ENCODE data around the gene SDK1.
"Not testable (repeated sequence)": the region's sequence is repeated elsewhere in the genome, so short reads cannot be mapped to it uniquely, and the experiment has no call there.

SDK1 gene

DNA sequence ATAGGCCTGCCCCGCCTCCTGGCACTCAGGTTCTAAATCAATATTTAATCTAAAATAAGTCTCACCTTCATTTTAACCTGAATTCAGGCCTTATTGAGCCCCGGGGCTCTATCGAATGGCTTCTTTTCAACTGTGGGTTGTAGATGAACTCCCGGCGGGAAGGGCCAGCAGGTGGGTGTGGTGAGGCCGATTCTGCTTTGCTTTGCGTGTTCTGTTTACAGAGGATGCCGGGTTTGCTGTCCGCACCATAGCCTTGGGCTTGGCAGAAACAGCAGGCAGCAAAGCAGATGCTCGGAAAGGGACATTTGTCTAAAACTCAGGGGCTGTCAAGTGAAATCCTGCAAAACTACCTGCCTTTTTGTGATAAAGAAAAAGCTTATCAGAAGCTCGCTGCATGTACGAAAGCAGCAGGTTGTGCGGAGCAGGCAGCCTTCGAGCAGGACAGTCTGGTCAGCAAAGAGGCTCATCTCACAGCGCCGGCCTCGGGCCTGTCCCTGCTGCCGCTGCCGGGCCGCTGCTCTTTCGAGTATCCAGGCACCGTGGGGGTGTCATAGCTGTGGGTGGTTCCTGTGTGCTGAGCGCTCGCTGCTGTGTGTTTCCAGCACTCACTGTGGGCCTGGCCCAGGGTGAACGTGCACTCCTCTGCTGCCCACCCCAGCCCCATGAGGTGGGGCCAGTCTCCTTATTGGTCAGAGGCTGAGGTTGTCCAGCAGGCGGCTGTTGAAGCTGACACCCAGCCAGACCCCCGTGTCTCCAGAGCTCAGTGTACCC is 946.2 kb downstream of the SDK1 start:
- no peak for DNase-seq

DNA sequence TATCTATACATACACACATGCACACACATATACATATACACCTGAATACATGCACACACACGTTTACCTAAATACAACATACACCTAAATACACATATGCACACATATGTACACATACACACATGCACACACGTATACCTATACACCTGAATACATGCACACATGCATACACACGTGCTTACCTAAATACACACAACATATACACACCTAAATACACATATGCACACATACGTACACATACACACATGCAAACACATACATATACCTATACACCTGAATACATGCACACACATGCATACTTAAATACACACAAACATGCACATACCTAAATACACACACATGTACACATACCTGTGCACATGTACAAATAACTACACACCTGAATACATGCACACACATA is 947.2 kb downstream of the SDK1 start:
- DNase-seq: no peak

DNA sequence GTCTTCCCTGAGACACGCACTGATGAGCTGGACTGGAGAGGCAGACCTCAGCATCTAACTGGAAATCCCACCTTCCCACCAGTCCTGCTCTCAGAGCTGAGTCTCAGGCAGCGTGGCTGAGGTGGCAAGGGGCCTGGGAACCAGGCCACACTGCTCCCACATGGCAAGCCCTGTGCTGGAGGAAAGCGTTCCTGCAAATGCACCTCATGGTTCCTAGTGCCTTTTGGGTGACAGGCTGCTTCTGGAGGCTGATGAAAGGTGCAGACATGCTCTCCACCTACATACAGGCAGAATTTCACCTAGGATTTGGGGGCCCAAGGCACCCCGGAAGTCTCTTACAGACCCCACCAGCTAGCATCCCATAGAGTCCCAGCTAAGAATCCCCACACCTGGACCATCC is 948.2 kb downstream of the SDK1 start:
- no peak for DNase-seq

DNA sequence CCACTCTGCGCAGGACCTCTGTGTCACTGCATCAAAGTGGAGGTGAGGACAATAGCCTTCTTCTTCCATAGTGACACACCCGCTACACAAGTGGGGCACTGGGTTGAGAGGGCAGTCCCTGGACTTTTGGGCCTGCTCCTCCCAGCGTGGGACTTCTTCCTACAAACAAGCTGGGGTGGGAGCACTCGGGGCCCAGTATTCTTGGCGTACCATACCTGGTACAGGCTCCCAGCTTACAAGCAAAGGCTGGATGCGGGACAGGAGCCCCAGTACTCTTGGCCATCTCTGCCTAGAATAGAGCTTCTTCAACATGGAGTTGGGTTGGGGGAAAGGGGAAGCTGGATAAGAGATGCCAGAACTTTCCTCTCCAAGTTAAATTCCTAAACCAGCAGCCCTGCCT is 954.3 kb downstream of the SDK1 start:
- DNase-seq: no peak

DNA sequence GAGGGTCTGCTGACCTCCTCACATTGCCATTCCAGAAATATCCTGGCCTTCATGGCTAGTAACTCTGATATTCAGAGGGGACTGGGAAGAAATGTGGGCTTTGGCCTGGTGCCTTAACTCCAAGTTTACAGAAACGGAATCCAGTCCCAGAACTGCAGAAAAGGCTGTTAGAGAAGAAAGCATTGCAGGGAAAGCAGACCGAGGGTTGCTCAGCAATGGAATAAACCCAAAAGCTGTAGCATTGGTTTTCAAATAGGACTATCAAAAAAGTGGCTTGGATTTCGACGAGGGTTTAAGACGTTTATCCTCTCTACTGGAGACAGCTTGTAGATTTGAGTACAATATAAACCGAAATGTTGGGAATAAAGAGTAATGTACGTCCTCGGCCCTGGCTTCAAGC is 955.2 kb downstream of the SDK1 start:
- no peak for DNase-seq

DNA sequence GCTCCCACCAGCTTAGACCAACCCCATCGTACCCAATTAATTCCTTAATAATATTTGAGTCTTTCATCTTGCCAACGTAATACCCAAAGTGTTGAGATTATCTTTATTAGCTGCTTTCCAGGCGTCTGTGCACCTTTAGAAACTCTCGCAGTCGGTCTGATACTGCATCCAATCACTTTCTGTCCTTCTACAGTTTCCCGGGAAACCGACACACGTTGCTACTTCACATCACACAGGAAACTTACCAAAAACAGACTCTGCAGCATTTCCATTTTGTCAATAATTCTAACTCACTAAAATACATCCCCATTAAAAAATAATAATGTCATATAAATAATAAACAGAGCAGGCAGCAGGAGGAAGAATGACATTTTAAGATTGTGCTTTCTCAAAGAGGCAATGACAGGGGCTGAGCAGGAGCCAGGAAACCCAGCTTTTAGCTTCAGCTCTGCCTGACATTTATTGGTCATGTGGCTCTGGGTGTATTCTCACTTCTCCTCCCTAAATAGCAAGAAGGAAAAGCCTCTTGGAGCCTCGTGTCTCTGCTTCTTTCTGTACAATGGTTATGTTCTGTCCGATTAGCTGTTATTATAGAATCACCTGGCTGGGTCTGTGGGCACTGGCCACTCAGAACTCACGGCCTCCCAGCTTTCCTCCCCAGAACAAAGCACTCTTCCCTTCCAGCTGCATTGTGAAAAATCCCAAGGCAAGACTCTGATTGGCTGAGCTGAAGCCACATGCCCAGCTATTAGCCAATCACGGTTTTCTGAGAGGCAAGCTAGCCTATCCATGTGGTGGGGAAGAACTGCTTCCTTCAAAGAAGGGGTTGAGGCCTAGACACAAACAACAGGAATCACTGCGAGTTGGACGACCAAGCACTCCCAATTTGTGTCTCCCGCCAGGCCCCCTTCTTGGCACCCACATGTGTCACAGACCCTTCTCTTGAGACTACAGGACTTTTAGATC is 956.4 kb downstream of the SDK1 start:
- DNase-seq: no peak

DNA sequence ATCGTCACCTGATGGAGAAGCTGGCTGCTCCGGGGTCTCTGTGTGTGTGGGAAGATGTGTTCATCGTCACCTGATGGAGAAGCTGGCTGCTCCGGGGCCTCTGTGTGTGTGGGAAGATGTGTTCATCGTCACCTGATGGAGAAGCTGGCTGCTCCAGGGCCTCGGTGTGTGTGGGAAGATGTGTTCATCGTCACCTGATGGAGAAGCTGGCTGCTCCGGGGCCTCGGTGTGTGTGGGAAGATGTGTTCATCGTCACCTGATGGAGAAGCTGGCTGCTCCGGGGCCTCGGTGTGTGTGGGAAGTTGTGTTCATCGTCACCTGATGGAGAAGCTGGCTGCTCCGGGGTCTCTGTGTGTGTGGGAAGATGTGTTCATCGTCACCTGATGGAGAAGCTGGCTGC is 959.1 kb downstream of the SDK1 start:
- DNase-seq: not testable (repeated sequence)

DNA sequence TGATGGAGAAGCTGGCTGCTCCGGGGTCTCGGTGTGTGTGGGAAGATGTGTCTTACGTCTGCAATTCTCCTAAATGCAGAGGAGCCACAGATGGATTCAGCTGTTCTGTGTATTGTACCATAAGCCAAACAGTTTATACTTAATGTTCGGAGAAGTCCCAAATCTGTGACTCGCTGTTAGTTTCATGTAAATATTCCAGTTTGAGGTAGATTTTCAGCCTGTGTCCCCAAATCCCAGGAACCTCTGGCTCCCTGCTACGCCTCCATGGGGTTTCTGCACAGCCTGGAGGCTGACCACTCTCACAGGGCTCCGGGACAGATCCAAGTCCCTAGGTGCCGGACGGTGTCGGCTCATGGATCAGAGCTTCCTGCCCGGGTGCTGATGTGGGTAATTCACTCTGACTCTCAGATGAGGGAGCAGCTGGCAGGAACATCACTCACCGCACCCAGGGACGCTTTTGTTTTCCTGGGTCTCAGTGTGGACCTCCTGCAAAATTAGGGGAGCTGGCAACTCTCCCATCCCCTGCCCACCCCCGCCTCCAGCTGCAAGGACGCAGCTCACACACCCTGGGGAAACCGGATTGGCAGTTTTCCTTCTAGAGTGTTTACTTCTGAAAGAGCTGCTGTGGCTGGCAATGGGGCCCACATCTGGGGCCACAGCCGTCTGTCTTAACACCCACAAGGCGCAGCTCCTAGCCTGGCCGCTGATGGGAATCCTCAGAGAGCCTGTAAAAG is 960.0 kb downstream of the SDK1 start:
- DNase-seq: no peak

DNA sequence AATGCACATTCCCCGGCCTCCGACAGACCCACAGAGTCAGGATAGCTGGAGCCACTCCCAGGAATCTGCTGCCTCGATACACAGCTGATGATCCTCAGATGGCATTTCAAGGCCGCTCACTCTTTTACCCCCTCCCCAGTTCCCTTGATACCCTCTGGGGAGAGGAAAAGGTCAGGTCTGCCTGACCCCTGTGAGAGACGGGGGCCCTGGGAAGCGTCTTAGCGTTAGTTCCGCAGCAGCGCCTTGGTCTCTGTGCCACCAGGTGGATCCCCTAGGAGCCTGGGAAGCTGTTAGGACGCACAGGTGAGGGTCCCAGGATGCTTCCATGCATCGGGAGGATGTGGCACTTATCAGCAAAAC is 960.5 kb downstream of the SDK1 start:
- DNase-seq: no peak

DNA sequence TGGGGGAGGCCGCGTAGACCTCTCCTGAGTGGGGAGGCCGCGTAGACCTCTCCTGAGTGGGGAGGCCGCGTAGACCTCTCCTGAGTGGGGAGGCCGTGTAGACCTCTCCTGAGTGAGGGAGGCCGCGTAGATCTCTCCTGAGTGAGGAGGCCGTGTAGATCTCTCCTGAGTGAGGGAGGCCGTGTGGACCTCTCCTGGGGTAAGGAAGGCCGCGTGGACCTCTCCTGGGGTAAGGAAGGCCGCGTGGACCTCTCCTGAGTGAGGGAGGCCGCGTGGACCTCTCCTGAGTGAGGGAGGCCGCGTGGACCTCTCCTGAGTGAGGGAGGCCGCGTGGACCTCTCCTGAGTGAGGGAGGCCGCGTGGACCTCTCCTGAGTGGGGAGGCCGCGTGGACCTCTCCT is 963.2 kb downstream of the SDK1 start:
- not testable (repeated sequence) for DNase-seq

DNA sequence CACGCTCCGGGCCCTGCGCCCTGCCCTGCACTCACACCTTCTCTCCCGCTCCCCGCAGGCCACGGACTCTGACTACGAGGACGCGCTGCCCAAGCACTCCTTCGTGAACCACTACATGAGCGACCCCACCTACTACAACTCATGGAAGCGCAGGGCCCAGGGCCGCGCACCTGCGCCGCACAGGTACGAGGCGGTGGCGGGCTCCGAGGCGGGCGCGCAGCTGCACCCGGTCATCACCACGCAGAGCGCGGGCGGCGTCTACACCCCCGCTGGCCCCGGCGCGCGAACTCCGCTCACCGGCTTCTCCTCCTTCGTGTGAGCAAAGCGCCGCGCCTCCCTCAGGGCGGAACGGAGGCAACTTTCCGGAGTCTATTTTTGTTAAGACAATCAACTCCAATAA is 964.0 kb downstream of the SDK1 start:
- DNase-seq: no peak

DNA sequence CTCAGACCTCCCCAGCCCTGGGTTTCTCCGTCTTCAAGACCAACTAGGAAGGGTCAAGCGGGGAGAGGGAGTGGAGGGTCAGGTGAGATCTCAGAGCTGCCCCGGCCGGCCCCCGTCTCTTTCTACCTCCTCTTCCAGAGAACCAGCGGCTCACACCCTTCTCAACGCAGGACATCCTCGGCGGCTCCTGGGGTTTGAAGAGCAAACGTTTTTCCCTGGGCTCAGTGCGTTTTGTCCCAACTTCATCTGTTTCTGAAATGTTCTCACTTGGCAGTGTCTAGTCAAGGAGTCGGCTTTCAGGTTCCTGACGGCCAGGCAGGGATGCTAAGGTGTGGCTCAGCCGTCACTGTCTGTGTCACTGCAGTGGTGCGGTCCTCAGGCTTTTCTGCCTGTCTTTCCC is 964.6 kb downstream of the SDK1 start:
- no peak for DNase-seq

DNA sequence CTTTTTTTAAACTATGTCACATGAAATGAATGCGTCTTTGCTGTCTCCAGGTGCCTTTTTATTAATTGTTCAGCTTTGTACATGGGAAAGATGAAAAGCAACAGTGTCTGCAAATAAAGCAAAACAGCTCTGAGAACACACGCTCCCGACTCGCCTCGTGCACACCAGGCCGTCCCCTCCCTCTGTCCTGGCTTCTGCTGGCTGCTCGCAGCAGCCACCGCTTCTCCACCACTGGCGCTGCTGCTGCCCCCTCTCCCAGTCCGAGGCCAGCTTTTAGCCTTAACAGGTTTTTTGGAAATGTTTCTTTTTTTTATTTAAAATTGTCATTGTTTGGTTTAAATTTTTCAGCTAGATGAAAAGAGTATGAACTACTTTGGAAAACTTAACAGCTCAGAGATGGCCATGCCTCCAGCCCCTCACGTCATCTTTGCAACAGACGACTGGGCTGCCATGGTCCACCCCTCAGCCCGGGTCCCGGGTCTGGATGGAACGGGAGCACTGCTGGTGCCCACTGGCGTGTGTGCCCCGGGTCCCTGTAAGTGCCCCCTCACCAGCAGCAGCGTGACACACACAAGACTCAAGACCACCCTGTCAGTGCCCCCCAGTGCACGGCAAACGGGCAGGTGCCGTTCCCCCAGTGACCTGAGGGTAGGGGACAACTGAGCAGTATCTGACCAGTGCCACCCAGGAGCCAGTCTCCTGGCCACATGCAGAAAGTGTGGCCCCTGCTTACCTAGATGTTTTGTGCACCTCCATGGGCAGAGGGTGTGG is 965.4 kb downstream of the SDK1 start:
- DNase-seq: no peak

DNA sequence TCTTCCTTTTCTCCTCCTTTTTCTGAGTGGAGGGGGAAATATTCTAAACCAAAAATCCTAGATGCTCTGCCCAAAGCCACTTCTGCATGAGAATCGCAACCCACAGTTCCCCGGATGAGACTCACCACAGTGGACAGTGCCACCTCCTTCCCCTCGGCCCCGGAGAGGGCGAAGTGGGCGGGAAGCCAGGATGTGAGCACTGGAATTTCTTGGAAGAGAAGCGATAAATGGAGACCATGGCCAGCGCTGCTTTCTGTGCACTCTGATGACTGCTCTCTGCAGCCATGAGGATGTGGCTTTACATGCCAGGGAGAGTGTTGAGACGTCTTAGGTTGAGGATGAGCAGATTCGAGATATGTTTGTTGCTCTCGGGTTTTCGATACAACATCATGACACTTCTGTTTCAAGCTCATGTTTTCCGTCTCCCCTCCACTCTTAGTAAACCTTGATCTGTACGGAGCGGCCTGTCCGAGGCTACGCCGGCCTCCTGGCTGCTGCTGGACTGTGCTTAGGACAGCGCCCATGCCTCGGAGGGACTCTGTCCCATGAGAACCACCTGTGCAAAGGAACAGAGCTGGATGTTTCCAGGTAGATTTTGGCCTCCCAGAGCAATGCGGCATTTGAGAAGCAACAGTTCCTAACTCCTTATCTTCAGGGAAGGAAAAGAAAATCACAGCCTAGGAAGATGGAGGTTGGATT is 966.4 kb downstream of the SDK1 start:
- no peak for DNase-seq

DNA sequence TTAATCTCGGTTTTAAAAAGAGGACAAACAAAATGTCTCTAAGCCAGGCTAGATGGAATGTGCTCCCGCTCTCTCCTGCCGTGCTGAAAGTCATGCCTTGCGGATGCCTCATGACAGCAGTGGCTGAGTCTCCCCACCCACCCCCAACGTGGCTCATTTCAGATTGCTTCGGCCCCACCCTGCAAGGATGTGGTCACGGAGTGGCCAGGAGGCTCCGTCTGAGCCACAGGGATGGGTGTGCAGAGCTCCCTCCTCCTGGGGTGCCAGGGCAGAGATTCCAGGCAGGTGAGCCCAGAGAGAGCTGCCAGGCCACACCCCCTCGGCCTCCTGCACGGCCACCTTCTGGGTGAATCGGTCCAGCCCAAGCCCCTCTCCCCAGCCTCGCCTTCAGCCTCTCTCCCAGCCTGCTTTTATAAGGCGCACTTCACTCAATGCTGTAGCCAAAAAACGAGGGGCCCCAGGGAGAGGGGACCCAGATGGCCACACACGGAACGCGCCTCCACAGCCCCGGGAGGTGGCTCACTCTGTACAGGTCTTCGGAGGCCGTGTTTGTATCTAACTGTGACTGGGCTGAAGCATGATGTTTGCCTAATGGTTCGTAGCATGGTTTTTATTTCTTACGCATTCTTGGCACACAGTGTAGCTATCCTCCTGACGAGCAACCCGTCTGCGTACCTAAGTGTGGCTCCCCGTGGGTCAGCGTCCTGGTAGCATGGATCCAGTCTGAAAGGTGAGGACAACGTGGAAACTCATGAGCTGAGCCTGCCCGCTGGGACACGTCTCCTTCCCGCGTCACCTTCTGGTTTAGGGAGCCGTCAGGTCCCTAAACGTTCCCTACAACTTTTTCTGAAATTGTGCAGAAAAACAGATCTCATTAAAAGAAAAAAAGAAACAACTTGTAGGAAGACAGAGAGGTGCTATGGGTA is 967.3 kb downstream of the SDK1 start:
- DNase-seq: no peak

DNA sequence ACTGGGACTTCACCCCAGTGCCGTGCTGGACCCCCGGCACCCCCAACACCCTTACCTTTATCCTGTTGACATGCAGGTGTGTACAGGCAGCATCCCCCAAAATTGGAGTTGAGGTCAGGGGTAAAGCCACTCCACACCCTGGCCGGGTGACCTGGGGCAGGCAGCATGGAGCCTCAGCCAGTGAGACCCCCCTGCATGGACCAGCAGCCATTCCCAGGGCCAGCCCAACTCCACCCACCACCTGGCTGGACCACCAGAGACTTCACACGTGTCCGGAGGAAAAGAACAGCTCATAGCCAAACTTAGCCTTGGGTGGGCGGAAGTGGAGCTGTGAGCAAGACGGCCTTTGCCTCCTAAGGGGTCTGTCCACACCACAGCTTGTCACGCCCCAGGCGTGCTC is 968.0 kb downstream of the SDK1 start:
- no peak for DNase-seq

DNA sequence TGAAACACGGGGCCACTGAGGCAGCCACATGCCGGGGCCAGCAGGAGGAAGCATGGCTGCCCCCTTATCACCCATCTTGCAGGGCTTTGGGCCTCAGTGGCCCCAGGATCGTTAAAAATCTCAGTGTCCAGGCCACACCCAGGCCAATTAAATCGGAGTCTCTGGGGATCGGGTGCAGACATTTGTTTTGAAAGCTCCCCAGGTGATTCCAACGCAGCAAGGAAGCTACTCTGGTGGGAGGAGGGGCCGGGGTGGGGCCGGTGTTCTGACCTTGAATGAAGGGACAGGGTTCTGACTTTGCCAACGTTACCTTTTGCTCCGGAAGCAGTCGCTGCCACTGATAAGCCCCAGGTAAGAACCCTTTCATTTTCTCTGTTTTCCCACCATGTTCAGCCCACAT is 968.7 kb downstream of the SDK1 start:
- DNase-seq: no peak

DNA sequence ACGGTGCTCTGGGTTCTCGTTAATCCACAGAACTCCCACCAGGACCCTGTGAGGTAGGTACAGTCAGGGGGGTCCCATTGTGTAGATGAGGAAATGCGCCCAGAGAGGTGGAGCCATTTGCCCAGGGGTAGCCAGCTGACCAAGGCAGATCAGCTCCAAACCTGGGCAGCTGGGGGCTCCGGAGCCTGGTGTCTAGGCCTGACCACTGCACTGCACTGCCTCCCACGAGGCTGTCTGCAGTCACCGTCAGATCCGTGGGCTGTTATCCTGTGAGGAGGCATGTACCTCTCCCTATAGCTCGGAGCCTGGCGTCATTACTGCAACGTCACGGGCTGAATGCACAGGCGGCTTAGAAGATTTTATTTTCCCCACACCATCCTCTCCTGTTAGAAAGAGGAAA is 969.2 kb downstream of the SDK1 start:
- no peak for DNase-seq

DNA sequence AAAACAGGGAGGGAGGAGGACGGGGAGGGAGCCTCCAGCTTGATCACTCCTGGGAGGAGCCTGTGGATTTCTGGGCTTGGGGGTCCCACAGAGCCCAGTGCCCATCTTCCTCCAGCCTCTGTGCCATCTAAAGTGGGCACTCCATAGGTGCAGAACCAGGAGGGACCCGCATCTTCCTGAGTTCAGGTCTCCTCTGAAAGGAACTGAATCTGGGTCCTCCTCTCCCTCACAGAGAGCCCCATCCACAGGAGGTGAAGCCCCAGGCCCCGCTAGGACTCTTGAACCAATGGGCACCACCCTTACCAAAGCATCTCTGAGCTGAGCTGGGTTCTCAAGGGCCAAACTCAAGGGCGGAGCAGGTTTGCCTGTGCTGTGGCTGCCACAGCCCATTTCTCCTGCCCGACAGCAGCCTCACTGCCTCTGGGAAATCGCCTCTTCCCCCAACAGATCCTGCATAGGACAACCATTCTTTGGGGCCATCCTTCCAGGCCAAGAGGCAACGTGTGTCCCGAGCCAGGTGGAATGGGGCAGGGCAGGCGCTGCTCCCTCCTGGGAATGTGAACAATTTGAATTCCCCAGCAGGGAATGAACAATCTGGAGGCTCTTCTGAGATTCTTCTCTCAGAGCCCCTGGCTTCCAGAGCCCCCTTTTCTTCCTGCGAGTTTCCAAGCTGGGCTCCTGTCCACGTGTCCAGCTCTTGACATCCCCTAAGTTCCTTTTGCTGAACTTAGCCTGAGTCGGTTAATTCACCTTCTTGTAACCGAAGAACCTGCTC is 970.1 kb downstream of the SDK1 start:
- DNase-seq: no peak

DNA sequence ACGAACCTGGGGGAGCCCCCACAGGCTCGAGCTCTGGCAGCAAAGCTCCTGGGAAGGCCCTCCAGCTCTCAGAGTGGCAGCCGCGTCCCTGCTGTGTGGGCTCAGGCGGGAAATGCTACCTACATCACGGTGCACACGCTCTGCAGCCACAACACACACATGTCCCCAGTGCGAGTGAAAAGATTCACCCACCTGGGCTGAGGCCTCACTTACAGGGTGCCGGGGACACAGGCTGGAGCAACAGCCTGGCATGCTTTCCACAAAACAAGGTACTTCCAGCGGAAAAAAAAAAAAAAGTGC is 970.6 kb downstream of the SDK1 start:
- DNase-seq: no peak
